WTC11 (cell line): ENCODE data around the gene LARGE1. TPM values are rescaled to one million over a fixed set of nuclear protein-coding genes. Genes with fewer than 3 reads are reported as not detected.

Experiments
- ATAC-seq: fragments of 200-7000 bp; cut with Tn5 transposase; 2 replicates; pipeline ENCODE4 v1.10.0; 2021; ENCODE audit warnings: mild to moderate bottlenecking, moderate library complexity
- CTCF ChIA-PET: fragments of 300-600 bp; sonication (Branson Sonifier 250); formaldehyde crosslinking; loops from one replicate; lab custom pipeline; 2021; ENCODE audit warnings: antibody characterized with exemption; lab: Charles Lee
- POLR2A ChIA-PET: fragments of 350-600 bp; sonication (Branson Sonifier 250); formaldehyde crosslinking; loops from one replicate; lab custom pipeline; 2021; ENCODE audit warnings: antibody characterized with exemption; lab: Charles Lee
- DNase-seq: peaks from one replicate; pipeline ENCODE4 v3.0.0; 2021; ENCODE audit warnings: low spot score
- H3K27ac Mint-ChIP-seq: 2 replicates; pipeline ENCODE4 v1.8.0; 2021; ENCODE audit warnings: mixed read lengths
- H3K27me3 Mint-ChIP-seq: 2 replicates; pipeline ENCODE4 v1.8.0; 2021; ENCODE audit warnings: low read depth, mild to moderate bottlenecking, moderate library complexity, mixed read lengths
- H3K36me3 Mint-ChIP-seq: 2 replicates; pipeline ENCODE4 v1.8.0; 2021; ENCODE audit warnings: mixed read lengths
- H3K4me1 Mint-ChIP-seq: 2 replicates; pipeline ENCODE4 v1.8.0; 2022; ENCODE audit warnings: mixed read lengths
- H3K4me3 Mint-ChIP-seq: 2 replicates; pipeline ENCODE4 v1.8.0; 2021; ENCODE audit warnings: mild to moderate bottlenecking, moderate library complexity, mixed read lengths
- H3K9me3 Mint-ChIP-seq: 2 replicates; pipeline ENCODE4 v1.8.0; 2021; ENCODE audit warnings: mixed read lengths
- CBFB ChIP-seq: sonication (generic); formaldehyde crosslinking; IDR thresholded peaks from 2 replicates; pipeline ENCODE4 v1.8.1; 2022; ENCODE audit warnings: mild to moderate bottlenecking, low read depth, missing genetic modification reagents
- CDX4 ChIP-seq: fragments of 250-450 bp; sonication (Bioruptor Pico); IDR thresholded peaks from 2 replicates; pipeline ENCODE4 v1.9.0; 2021; ENCODE audit warnings: moderate library complexity, mild to moderate bottlenecking, inconsistent platforms, borderline replicate concordance
- E2F5 ChIP-seq: sonication (generic); formaldehyde crosslinking; IDR thresholded peaks from 2 replicates; pipeline ENCODE4 v1.8.1; 2022; ENCODE audit warnings: mild to moderate bottlenecking, moderate library complexity, missing genetic modification reagents
- ERG ChIP-seq: fragments of 250-450 bp; sonication (Bioruptor Pico); IDR thresholded peaks from 2 replicates; pipeline ENCODE4 v1.8.0; 2021; ENCODE audit warnings: mild to moderate bottlenecking
- ESRRA ChIP-seq: sonication (generic); formaldehyde crosslinking; IDR thresholded peaks from 2 replicates; pipeline ENCODE4 v1.8.1; 2022; ENCODE audit warnings: mild to moderate bottlenecking, missing genetic modification reagents, borderline replicate concordance
- ETV6 ChIP-seq: sonication (generic); formaldehyde crosslinking; IDR thresholded peaks from 2 replicates; pipeline ENCODE4 v1.8.1; 2022; ENCODE audit warnings: mild to moderate bottlenecking, missing genetic modification reagents
- GRHL2 ChIP-seq: fragments of 250-450 bp; sonication (Bioruptor Pico); IDR thresholded peaks from 2 replicates; pipeline ENCODE4 v1.8.0; 2022; ENCODE audit warnings: mild to moderate bottlenecking, moderate library complexity; ENCODE audit not compliant: insufficient replicate concordance, severe bottlenecking
- GTF2I ChIP-seq: fragments of 250-450 bp; sonication (Bioruptor Pico); conservative IDR thresholded peaks from 2 replicates; pipeline ENCODE4 v1.4.0; 2021; ENCODE audit warnings: mild to moderate bottlenecking
- HMGA2 ChIP-seq: fragments of 250-450 bp; sonication (Bioruptor Pico); IDR thresholded peaks from 2 replicates; pipeline ENCODE4 v1.4.0; 2021; ENCODE audit warnings: mild to moderate bottlenecking, moderate library complexity
- HMGXB4 ChIP-seq: sonication (generic); formaldehyde crosslinking; IDR thresholded peaks from 2 replicates; pipeline ENCODE4 v1.8.1; 2023; ENCODE audit warnings: mild to moderate bottlenecking, moderate library complexity, missing genetic modification reagents
- IRF1 ChIP-seq: sonication (generic); formaldehyde crosslinking; IDR thresholded peaks from 2 replicates; pipeline ENCODE4 v1.8.0; 2023; ENCODE audit warnings: missing genetic modification reagents
- MLX ChIP-seq: sonication (generic); formaldehyde crosslinking; IDR thresholded peaks from 2 replicates; pipeline ENCODE4 v1.8.1; 2023; ENCODE audit warnings: mild to moderate bottlenecking, missing genetic modification reagents, moderate library complexity
- NFYB ChIP-seq: sonication (generic); formaldehyde crosslinking; conservative IDR thresholded peaks from 2 replicates; pipeline ENCODE4 v1.8.0; 2022; ENCODE audit warnings: low read depth, missing genetic modification reagents
- RELA ChIP-seq: sonication (generic); formaldehyde crosslinking; IDR thresholded peaks from 2 replicates; pipeline ENCODE4 v1.8.1; 2022; ENCODE audit warnings: missing genetic modification reagents, mild to moderate bottlenecking, borderline replicate concordance
- SMAD3 ChIP-seq: sonication (generic); formaldehyde crosslinking; IDR thresholded peaks from 2 replicates; pipeline ENCODE4 v1.8.0; 2022; ENCODE audit warnings: missing genetic modification reagents, mild to moderate bottlenecking, borderline replicate concordance
- SMAD4 ChIP-seq: sonication (generic); formaldehyde crosslinking; IDR thresholded peaks from 2 replicates; pipeline ENCODE4 v1.8.0; 2022; ENCODE audit warnings: mild to moderate bottlenecking, missing genetic modification reagents
- TEAD1 ChIP-seq: sonication (generic); formaldehyde crosslinking; IDR thresholded peaks from 2 replicates; pipeline ENCODE4 v1.8.0; 2022; ENCODE audit warnings: mild to moderate bottlenecking, missing genetic modification reagents
- ZBTB21 ChIP-seq: sonication (generic); formaldehyde crosslinking; IDR thresholded peaks from 2 replicates; pipeline ENCODE4 v1.8.1; 2023; ENCODE audit warnings: mild to moderate bottlenecking, missing genetic modification reagents, borderline replicate concordance
- ZNF121 ChIP-seq: sonication (generic); formaldehyde crosslinking; IDR thresholded peaks from 2 replicates; pipeline ENCODE4 v1.8.0; 2023; ENCODE audit warnings: missing genetic modification reagents
- ZNF317 ChIP-seq: sonication (generic); formaldehyde crosslinking; IDR thresholded peaks from 2 replicates; pipeline ENCODE4 v1.8.1; 2023; ENCODE audit warnings: low read depth, mild to moderate bottlenecking, moderate library complexity, missing genetic modification reagents, borderline replicate concordance
- ZNF396 ChIP-seq: fragments of 250-450 bp; sonication (Bioruptor Pico); IDR thresholded peaks from 2 replicates; pipeline ENCODE4 v1.8.0; 2021; ENCODE audit warnings: mild to moderate bottlenecking, moderate library complexity, borderline replicate concordance
- total RNA-seq: library from RNA; stranded (reverse); gene quantifications from 3 replicates; pipeline ENCODE4 v1.2.3, GENCODE V29; 2021

LARGE1 gene
- total RNA-seq, 1 experiment from 2014 or later, result 72.6 TPM

GRCh38 chr22:33832558-33833151 is 87.6 kb downstream of the LARGE1 start (continued):
- no peak for TF ChIP-seq ESRRA (CRISPR knock-in tag)
- TF ChIP-seq ZNF317 (CRISPR knock-in tag), result no peak

- TF ChIP-seq GTF2I (no peak), MLX (CRISPR knock-in tag) (no peak), GRHL2 (no peak), NFYB (CRISPR knock-in tag) (no peak), TEAD1 (no peak), CDX4 (no peak), E2F5 (CRISPR knock-in tag) (no peak), HMGA2 (CRISPR knock-in tag) (no peak), ZNF396 (CRISPR knock-in tag) (no peak), ZNF121 (no peak), HMGXB4 (CRISPR knock-in tag) (no peak), ZBTB21 (CRISPR knock-in tag) (no peak), ETV6 (CRISPR knock-in tag) (no peak), SMAD4 (CRISPR knock-in tag) (no peak), CBFB (no peak), IRF1 (CRISPR knock-in tag) (no peak), SMAD3 (no peak), RELA (CRISPR knock-in tag) (no peak), ERG (CRISPR knock-in tag) (no peak)
- Mint-ChIP-seq H3K4me1 (peaks cover 89% of the 10 kb centered on the region), H3K4me3 (no peak overlapping the region), H3K36me3 (no peaks in the 10 kb centered on the region), H3K27me3 (no peaks in the 10 kb centered on the region), H3K9me3 (no peaks in the 10 kb centered on the region), H3K27ac (peak overlapping the region; percentile 65; the same call in 1 of the 2 replicates)
- CTCF ChIA-PET, result interaction anchor here (0.5 to 1.6 kb wide), 3 partner anchors 10 to 74 kb away, joined by 3 to 5 read pairs (median 3); no protein-coding TSS in a partner anchor
- POLR2A ChIA-PET, result interaction anchor here (1.0 kb wide), 1 partner anchor 19 kb away, joined by 3 read pairs; no protein-coding TSS in a partner anchor
- DNase-seq (no peak), ATAC-seq (no peak)
Measured at GRCh38 chr22:33831651-33832050, 88.6 kb downstream of the LARGE1 start.
